ENCODE measurements around the gene KCNC4.

KCNC4 gene

DNA sequence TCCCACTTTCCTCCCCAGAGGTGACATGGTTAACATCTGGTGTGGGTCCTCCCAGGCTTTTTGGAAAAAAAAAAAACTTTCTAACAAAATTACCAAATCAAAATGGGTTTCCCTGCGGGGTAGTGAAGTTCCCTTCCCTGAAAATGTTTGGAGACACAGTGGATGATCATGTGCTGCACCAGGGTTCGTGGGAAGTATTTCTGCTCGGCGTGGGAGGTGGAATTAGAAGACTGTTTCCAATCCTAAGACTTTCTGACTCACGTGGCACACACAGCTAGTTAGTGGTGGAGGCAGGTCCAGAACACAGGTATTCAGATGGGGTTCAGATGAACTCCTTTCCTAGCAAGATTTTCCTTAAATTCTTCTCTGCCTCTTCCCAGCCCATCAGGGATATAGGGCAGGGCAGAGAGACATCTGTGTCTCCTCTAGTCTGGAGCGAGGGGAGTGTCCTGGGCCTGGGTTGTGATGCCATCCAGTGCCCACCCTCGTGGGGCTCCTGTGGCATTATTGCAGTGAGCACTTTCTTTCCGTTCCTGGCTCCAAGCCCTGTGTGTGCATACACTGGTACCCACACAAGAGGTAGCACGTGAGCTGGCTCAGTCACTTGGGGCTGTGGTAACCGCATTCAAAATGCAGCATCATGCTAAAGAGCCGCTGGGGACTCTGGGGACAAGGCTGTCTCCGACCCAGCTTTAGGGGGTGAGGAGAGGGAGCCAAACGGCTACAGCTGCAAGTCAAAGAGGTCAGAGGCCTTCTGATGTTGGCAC, 27.5 kb downstream of the KCNC4 start:
- no peak for DNase-seq (ENCODE audit: insufficient read length, low spot score)
- TF ChIP-seq POLR2A (IDR thresholded peaks at IDR 0.05; ENCODE audit: low read depth, low read length), result no peak
- no peak for FAIRE-seq

DNA sequence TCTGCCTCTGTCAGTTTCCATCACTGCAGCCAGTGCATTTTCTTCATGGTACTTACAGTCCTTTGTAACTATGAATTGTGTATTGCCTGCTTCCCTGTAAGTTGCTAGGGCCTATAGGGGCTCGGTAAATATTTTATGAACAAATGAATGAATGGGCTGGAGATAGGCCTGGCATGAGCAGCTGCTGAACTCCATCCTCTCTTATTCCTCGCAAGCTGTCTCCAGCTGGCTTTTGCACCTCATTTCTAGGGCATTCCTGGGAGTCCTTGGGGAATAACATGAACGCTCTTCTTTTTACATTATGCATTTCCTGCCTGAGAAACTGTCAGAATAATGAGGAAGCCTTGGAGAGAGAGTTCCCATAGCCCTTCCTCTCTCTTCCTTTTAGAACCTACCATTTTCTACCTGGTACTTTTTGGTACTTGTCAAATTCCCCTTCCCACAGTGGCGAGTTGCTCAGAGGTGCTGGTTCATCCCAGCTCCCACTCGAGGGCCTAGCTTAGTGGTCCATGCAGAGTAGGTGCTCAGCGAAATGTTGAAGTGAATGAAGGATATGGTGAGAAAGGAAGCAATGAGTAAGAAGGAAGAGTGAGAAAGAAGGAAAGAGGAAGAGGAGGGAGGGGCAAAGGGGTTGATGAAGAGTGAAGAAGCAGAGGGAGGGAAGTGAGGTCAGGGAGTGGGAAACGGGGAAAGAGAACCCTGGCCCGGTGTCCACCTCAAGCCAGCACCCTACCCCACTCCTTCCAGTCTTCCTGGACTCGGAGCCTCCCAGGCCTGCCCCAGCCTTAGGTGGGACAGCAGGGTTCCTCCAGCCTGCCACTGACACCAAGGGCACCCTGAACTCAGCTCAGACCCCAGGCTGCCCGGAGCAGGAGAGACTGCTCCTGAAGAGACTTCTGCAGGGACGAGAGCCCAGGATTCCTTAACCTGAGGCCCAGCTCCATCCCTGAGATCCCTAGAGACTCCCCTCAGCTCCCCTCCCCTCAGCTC, 29.6 kb downstream of the KCNC4 start:
- no peak for FAIRE-seq
- TF ChIP-seq POLR2A (IDR thresholded peaks at IDR 0.05; ENCODE audit: low read depth, low read length), result no peak
- no peak for DNase-seq (ENCODE audit: insufficient read length, low spot score)

DNA sequence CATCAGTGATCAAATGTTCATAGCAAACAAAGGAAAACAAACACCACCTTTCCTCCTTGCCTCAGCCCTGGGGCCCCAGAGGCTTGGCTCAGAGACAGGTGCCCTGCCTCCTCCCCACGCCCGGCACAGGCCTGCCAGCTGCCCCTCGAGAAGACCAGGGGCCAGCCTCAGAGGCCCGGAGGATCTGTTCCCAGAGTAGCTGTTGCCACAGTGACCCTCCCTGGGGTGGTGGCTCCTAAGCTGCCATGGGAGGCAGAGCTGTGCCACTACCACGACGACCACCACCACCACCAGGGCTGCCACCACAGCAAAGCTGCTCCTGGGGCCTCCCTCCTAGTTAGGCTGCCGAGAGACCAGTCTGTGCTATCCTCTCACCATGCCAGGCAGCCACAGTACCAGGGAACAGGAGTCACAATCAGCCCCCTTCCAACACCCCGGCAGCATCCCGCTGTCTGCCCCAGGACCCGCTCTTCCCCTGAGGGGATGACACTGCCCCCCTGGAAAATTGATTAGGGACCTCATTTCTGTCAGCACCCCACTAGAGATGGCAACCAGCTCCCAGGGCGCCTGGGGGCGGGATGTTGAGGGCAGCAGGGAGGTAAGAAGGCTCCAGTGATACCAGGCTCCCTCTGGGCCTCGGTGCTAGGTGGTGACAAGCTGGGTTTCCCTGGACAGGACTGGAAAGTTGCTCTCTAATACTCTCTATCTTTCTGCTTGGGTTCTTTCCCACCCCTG, 30.5 kb downstream of the KCNC4 start:
- DNase-seq (ENCODE audit: insufficient read length, low spot score) (no peak), FAIRE-seq (no peak)
- no peak for TF ChIP-seq POLR2A (IDR thresholded peaks at IDR 0.05; ENCODE audit: low read depth, low read length)

DNA sequence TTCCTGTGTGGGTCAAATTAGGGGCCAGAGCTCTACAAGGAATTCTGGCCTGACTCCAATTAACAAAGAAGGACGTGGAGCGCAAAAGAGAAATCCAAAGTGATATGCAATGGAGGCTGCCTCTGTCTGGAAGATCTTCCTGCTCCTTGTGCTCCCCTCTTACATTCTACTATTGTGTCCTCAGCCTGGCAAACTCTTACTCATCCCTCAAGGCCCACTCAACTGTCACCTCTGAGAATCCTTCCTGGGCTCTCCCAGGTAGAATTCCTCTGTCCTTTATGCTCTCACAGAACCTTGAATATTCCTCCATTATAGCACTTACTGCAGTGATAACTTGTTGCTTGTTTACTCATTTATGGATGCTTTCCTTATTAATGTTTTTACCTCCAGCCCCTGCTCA, 31.4 kb downstream of the KCNC4 start:
- DNase-seq (ENCODE audit: insufficient read length, low spot score), result no peak
- no peak for TF ChIP-seq POLR2A (IDR thresholded peaks at IDR 0.05; ENCODE audit: low read depth, low read length)
- no peak for FAIRE-seq

DNA sequence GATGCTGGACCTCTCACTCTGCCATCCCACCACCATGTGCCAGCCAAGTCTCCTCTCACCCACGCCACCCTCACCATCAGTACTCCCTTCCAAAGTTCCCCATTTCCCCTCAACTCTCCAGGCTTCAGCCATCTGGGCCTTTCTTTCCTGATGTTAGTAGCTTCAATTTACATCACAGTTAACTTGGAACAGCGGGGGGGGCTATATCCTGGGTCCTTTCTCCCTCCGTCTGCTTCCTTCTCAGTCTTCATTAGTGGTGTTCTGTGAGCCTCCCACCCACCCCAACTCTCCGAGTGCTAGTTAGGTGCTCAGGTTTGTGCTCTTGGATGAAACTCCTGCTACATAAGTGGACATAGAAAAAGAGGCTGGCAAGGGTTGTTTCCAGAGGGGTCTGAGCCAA, 31.9 kb downstream of the KCNC4 start:
- DNase-seq (ENCODE audit: insufficient read length, low spot score) (no peak), FAIRE-seq (no peak)
- TF ChIP-seq POLR2A (IDR thresholded peaks at IDR 0.05; ENCODE audit: low read depth, low read length), result no peak

DNA sequence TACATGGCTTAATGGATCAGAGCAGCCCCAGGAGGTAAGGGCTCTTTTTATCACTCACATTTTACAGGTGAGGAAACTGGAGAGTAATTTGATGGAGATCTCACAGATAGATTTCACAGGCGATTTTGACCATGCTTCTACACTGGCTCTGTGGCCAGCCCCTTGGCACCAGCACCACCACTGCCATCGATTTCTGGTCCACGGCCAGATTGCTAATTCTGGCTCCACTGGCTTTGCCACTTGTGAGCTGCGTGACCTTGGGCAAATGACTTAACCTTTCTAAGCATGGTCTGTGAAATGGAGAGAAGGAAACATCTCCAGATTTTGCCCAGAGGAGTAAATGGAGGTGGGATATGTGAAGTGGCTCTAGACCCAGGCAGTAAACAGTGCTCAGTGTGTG, 32.6 kb downstream of the KCNC4 start:
- FAIRE-seq, result no peak
- DNase-seq (ENCODE audit: insufficient read length, low spot score), result no peak
- TF ChIP-seq POLR2A (IDR thresholded peaks at IDR 0.05; ENCODE audit: low read depth, low read length), result no peak

DNA sequence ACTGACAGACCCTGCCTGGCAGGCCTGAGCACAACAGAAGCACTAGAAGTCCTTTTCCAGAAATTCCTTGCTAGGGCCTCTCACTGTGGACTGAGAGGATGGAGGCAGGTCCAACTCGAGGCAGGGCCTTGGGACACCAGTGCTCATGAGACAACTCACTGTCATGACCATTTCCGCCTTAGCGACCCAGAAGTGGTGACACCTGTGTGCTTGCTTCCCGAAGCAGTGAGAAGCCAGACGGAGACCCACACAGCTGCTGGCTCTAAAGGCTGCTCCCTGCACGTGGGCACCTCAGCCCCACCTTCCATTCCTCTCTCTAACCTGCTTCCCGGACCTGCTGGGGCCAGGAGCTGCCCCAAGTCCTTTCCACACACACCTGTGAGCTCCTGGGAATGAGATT, 33.0 kb downstream of the KCNC4 start:
- no peak for DNase-seq (ENCODE audit: insufficient read length, low spot score)
- no peak for FAIRE-seq
- TF ChIP-seq POLR2A (IDR thresholded peaks at IDR 0.05; ENCODE audit: low read depth, low read length), result no peak

DNA sequence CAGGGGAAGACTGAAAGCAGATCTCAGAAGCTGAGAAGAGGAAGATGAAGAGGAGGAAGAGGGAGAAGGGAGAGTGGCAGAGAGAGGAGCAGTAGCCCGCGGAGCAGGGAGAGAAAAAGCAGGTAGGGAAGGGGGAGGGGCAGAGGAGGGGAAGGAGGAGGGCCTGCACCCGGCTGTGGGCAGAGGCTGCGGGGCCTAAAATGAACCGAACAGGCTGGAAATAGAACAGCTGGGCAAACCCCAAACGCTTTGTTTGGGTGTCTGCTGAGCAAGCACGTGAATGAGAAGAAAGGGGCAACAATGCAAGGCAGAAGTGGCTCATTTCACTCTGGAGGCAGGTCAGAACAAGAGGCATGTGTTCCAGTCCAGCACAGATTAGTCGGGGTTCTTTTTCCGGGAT, 33.5 kb downstream of the KCNC4 start:
- no peak for FAIRE-seq
- DNase-seq (ENCODE audit: insufficient read length, low spot score), result no peak
- TF ChIP-seq POLR2A (IDR thresholded peaks at IDR 0.05; ENCODE audit: low read depth, low read length), result no peak

DNA sequence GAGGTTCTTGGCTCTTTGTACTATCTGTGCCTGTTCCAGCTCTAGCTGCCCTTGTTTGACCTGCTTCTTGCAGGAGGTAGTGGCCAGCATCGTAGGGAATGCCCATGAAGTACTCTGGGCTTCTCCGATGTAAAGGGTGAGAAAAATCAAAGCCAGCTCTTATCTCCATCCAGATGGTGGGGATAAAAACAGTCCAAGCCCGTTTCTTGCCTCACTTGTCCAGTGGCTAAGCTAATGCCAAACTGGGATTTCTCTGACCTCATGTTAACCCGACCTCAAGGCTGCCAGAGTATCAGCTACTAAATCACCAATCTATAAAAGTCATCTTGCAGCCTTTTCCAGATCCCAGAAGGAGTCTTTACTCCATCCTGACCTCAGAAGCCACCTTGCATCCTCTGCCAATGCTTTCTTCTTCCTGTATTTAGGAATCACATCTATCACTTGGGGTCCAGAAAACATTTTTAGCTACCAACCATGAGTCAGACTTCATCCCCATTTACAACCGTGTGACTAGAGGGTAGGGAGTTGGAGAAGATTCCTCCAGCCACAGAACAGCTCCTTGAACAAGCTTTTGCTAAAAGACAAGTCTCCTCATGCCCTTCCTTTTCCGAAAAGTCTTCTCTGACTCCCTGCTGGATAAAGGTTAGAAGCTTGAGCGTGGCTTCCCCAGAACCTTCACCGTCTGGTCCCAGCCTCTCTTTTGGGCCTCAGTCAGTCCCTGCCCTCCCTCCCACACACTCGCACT, 35.9 kb downstream of the KCNC4 start:
- FAIRE-seq (no peak), DNase-seq (ENCODE audit: insufficient read length, low spot score) (no peak)
- no peak for TF ChIP-seq POLR2A (IDR thresholded peaks at IDR 0.05; ENCODE audit: low read depth, low read length)

DNA sequence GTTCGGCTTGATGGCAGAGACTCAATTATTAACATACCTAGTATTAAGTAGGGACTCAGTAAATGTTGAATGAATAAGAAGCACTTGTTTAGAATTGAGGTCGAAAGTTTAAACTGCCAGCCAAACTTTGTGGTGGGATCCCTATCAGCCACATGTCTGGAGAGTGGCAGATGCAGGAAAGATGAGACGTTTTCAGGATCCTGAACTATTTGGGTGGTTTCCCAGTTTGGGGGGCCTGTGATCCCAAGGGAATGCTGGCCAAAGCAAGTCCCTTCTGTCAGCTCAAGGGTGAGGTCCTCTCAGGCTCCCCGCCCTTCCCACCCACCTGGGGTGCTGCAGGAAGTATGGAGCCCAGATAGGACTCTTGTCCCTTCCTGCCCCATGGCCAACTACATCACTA, 38.6 kb downstream of the KCNC4 start:
- no peak for FAIRE-seq
- no peak for TF ChIP-seq POLR2A (IDR thresholded peaks at IDR 0.05; ENCODE audit: low read depth, low read length)

DNA sequence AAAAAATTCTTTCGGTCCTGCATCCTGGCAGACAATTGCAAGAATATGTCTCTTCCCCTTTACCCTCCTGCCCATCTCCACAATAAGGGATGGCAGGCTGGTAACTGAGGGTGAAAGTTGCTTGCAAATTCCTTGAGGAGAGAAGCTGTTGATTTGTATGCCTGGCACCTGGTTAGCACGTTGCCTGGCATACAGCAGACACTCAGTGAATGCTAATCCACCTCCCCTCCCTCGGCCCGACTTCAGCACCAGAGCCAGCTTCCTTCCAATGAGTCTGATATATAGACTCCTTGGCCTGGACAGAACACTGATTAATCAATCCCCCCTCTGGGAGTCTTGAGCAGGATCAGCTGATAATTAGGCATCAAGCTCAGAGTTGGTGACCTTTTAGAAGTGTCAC, 39.1 kb downstream of the KCNC4 start:
- DNase-seq (ENCODE audit: insufficient read length, low spot score), result no peak
- no peak for FAIRE-seq
- TF ChIP-seq POLR2A (IDR thresholded peaks at IDR 0.05; ENCODE audit: low read depth, low read length), result no peak

More for the DNA sequence above, 38.6 kb downstream of the KCNC4 start:
- no peak for DNase-seq (ENCODE audit: insufficient read length, low spot score)

DNA sequence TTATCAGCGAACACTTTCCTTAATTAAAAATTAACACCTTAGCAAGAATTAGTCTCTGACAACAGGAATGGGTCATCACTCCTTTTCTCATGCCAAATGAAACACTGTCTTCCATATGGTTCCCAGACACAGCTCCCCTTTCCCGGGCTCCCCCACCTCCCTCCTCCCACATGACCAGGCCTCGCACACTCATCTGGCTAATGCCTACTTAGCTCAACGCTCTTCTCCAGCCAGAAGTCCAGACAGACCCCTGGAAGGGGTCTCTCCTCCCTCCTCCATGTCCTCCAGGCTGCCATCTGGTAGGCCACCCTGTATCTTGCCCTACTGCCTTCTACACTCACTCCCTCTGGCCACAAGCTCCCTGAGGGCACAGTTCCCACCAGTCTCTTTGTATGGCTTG, 39.9 kb downstream of the KCNC4 start:
- TF ChIP-seq POLR2A (IDR thresholded peaks at IDR 0.05; ENCODE audit: low read depth, low read length), result no peak
- FAIRE-seq, result no peak
- DNase-seq (ENCODE audit: insufficient read length, low spot score), result no peak

DNA sequence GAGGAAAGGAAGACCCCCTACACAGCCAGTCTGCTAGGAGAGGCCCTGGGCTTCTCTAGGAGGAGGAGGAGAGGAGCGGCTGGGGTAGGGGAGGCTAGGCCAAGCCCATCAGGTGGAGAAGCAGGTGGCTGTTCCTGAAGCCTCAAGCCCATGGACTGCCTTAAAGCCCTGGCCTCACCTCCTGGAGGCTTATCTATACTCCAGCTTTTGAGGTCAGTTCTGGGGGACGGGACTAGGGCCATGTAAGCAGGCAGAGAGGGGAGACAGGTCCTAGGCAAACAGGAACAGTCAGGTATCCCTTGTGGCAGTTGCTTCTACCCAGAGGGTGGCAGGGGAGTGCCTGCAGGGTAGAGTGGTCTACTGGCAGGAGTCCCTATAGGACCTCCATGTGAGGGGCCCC, 40.6 kb downstream of the KCNC4 start:
- TF ChIP-seq POLR2A (IDR thresholded peaks at IDR 0.05; ENCODE audit: low read depth, low read length), result no peak

More for the DNA sequence above, 40.6 kb downstream of the KCNC4 start:
- no peak for DNase-seq (ENCODE audit: insufficient read length, low spot score)
- no peak for FAIRE-seq
